ENCODE results near the gene TACC2. TPM values are rescaled to one million over a fixed set of nuclear protein-coding genes. Genes with fewer than 3 reads are reported as not detected.
"Not testable (repeated sequence)": the region's sequence is repeated elsewhere in the genome, so short reads cannot be mapped to it uniquely, and the experiment has no call there.

Gene TACC2
- total RNA-seq, 1 experiment from 2014 or later: 15.8 TPM

- H3K79me2 ChIP-seq (ENCODE audit: low read depth): no peaks in the 10 kb centered on the region
- no peaks in the 10 kb centered on the region for H3K36me3 ChIP-seq (ENCODE audit: low read depth)
- H3K9me2 ChIP-seq (ENCODE audit: insufficient read depth): no peaks in the 10 kb centered on the region
- no peak for DNase-seq
- H3K9me3 ChIP-seq (ENCODE audit: insufficient read depth, low read depth): no peaks in the 10 kb centered on the region
- H2AFZ ChIP-seq: no peak overlapping the region
- no peak overlapping the region for H3K4me3 ChIP-seq
- intact Hi-C loops (cut with micrococcal nuclease; ENCODE audit: unreplicated experiment): no loop called here
- H3K27me3 ChIP-seq (ENCODE audit: insufficient read depth, low read depth): no peaks in the 10 kb centered on the region
- ChIA-PET POLR2A (ENCODE audit: unreplicated experiment) (no interaction called here), CTCF (no interaction called here)
- TF ChIP-seq CTCF (conservative IDR thresholded peaks at IDR 0.05): no peak
- no peak for TF ChIP-seq EZH2 (IDR thresholded peaks at IDR 0.05; ENCODE audit: low read depth)
- H3K4me1 ChIP-seq (replicated peaks; ENCODE audit: insufficient read depth): no peaks in the 10 kb centered on the region
- no peak overlapping the region for H3K27ac ChIP-seq
- H4K20me1 ChIP-seq (ENCODE audit: insufficient read depth): no peaks in the 10 kb centered on the region
- no peak overlapping the region for H3K4me2 ChIP-seq
- H3F3A ChIP-seq (ENCODE audit: insufficient read depth, low read depth): no peaks in the 10 kb centered on the region
- no TSS peak for BruUV-seq (replicated peaks)
Measured at GRCh38 chr10:122075171-122075570, 86.2 kb downstream of the TACC2 start.

GRCh38 chr10:122075876-122076275 is 86.9 kb downstream of the TACC2 start:
- H3K79me2 ChIP-seq (ENCODE audit: low read depth); H3K9me2 ChIP-seq (ENCODE audit: insufficient read depth); H3F3A ChIP-seq (ENCODE audit: insufficient read depth, low read depth); H4K20me1 ChIP-seq (ENCODE audit: insufficient read depth); H3K27me3 ChIP-seq (ENCODE audit: insufficient read depth, low read depth); H3K4me2 ChIP-seq; CTCF ChIA-PET; intact Hi-C loops (cut with micrococcal nuclease; ENCODE audit: unreplicated experiment); DNase-seq; H3K4me1 ChIP-seq (replicated peaks; ENCODE audit: insufficient read depth); BruUV-seq (replicated peaks); H3K27ac ChIP-seq; H3K4me3 ChIP-seq; H2AFZ ChIP-seq; H3K9me3 ChIP-seq (ENCODE audit: insufficient read depth, low read depth); H3K36me3 ChIP-seq (ENCODE audit: low read depth); POLR2A ChIA-PET (ENCODE audit: unreplicated experiment): not testable (repeated sequence)

- Histone ChIP-seq H3K36me3 (ENCODE audit: low read depth) (no peaks in the 10 kb centered on the region), H3K27ac (no peak overlapping the region), H3K4me2 (no peak overlapping the region), H4K20me1 (ENCODE audit: insufficient read depth) (no peaks in the 10 kb centered on the region), H3K9me2 (ENCODE audit: insufficient read depth) (no peaks in the 10 kb centered on the region), H2AFZ (no peak overlapping the region), H3K4me1 (replicated peaks; ENCODE audit: insufficient read depth) (no peaks in the 10 kb centered on the region), H3K9me3 (ENCODE audit: insufficient read depth, low read depth) (no peaks in the 10 kb centered on the region), H3K27me3 (ENCODE audit: insufficient read depth, low read depth) (no peaks in the 10 kb centered on the region), H3K79me2 (ENCODE audit: low read depth) (no peaks in the 10 kb centered on the region), H3F3A (ENCODE audit: insufficient read depth, low read depth) (no peaks in the 10 kb centered on the region), H3K4me3 (no peak overlapping the region)
- TF ChIP-seq CTCF (conservative IDR thresholded peaks at IDR 0.05) (no peak), EZH2 (IDR thresholded peaks at IDR 0.05; ENCODE audit: low read depth) (no peak)
- intact Hi-C loops (cut with micrococcal nuclease; ENCODE audit: unreplicated experiment): no loop called here
- no TSS peak for BruUV-seq (replicated peaks)
- DNase-seq: no peak
- ChIA-PET POLR2A (ENCODE audit: unreplicated experiment) (no interaction called here), CTCF (no interaction called here)
Measured at GRCh38 chr10:122077311-122077875, 88.4 kb downstream of the TACC2 start.

GRCh38 chr10:122078326-122078725 is 89.4 kb downstream of the TACC2 start:
- H2AFZ ChIP-seq: no peak overlapping the region
- CTCF ChIA-PET: no interaction called here
- no peaks in the 10 kb centered on the region for H3K36me3 ChIP-seq (ENCODE audit: low read depth)
- no peak for DNase-seq
- no peaks in the 10 kb centered on the region for H3K9me3 ChIP-seq (ENCODE audit: insufficient read depth, low read depth)
- no peaks in the 10 kb centered on the region for H3K4me1 ChIP-seq (replicated peaks; ENCODE audit: insufficient read depth)
- no peaks in the 10 kb centered on the region for H3K27me3 ChIP-seq (ENCODE audit: insufficient read depth, low read depth)
- no peak overlapping the region for H3K27ac ChIP-seq
- no peaks in the 10 kb centered on the region for H4K20me1 ChIP-seq (ENCODE audit: insufficient read depth)
- BruUV-seq (replicated peaks): no TSS peak
- TF ChIP-seq EZH2 (IDR thresholded peaks at IDR 0.05; ENCODE audit: low read depth) (no peak), CTCF (conservative IDR thresholded peaks at IDR 0.05) (no peak)
- H3K79me2 ChIP-seq (ENCODE audit: low read depth): no peaks in the 10 kb centered on the region
- intact Hi-C loops (cut with micrococcal nuclease; ENCODE audit: unreplicated experiment): no loop called here
- H3K9me2 ChIP-seq (ENCODE audit: insufficient read depth): no peaks in the 10 kb centered on the region
- H3K4me2 ChIP-seq: no peak overlapping the region
- H3F3A ChIP-seq (ENCODE audit: insufficient read depth, low read depth): no peaks in the 10 kb centered on the region
- no peak overlapping the region for H3K4me3 ChIP-seq
- POLR2A ChIA-PET (ENCODE audit: unreplicated experiment): no interaction called here
